ENCODE results near the gene AK2.

Gene AK2

DNA sequence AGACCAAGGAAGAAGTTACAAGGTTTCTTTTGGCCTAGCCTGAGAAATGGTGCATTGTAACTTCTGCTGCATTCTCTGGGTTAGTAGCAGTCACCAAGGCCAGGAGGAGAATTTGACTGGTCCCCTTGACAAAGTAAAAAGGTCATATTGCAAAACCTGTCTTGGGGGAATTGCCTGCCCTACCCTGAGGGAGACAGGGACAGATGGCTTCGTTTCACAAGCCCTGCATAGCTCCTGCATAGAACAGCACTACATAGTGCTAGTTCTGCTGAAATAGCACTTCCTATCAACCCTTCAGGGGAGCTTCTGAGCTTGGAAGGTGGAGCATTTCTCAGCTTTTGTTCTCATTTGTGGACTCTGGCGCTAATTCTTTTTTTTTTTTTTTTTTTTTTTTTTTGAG is 20.4 kb upstream of the AK2 start:
- no peak overlapping the region for H3K4me3 ChIP-seq (ENCODE audit: low read depth, low read length)
- CTCF ChIA-PET = interaction anchor here (0.6 to 3.9 kb wide), 9 partner anchors 10 to 171 kb away, joined by 3 to 47 read pairs (median 3); partner anchors contain the start of genes HPCA and RNF19B
- POLR2A ChIA-PET = interaction anchor here (0.6 to 1.5 kb wide), 4 partner anchors 24 to 161 kb away, joined by 3 to 5 read pairs (median 4); partner anchors contain the start of genes AZIN2 and RNF19B
- no peak for TF ChIP-seq KLF16 (tag by site-specific recombination; IDR thresholded peaks at IDR 0.05)
- no peak for TF ChIP-seq ZNF114 (tag by site-specific recombination; IDR thresholded peaks at IDR 0.05)
- no peak for TF ChIP-seq ZNF341 (tag by site-specific recombination; IDR thresholded peaks at IDR 0.05; ENCODE audit: low read depth)
- TF ChIP-seq ZNF292 (tag by site-specific recombination; IDR thresholded peaks at IDR 0.05; ENCODE audit: borderline replicate concordance, low read depth) = no peak
- no peak for TF ChIP-seq ZNF416 (tag by site-specific recombination; IDR thresholded peaks at IDR 0.05)
- no peak for TF ChIP-seq ZNF560 (tag by site-specific recombination; IDR thresholded peaks at IDR 0.05; ENCODE audit: borderline replicate concordance)
- TF ChIP-seq, protein P1, sequence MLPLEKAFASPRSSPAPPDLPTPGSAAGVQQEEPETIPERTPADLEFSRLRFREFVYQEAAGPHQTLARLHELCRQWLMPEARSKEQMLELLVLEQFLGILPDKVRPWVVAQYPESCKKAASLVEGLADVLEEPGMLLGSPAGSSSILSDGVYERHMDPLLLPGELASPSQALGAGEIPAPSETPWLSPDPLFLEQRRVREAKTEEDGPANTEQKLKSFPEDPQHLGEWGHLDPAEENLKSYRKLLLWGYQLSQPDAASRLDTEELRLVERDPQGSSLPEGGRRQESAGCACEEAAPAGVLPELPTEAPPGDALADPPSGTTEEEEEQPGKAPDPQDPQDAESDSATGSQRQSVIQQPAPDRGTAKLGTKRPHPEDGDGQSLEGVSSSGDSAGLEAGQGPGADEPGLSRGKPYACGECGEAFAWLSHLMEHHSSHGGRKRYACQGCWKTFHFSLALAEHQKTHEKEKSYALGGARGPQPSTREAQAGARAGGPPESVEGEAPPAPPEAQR (tag by site-specific recombination; IDR thresholded peaks at IDR 0.05) = no peak
- TF ChIP-seq, protein P2, sequence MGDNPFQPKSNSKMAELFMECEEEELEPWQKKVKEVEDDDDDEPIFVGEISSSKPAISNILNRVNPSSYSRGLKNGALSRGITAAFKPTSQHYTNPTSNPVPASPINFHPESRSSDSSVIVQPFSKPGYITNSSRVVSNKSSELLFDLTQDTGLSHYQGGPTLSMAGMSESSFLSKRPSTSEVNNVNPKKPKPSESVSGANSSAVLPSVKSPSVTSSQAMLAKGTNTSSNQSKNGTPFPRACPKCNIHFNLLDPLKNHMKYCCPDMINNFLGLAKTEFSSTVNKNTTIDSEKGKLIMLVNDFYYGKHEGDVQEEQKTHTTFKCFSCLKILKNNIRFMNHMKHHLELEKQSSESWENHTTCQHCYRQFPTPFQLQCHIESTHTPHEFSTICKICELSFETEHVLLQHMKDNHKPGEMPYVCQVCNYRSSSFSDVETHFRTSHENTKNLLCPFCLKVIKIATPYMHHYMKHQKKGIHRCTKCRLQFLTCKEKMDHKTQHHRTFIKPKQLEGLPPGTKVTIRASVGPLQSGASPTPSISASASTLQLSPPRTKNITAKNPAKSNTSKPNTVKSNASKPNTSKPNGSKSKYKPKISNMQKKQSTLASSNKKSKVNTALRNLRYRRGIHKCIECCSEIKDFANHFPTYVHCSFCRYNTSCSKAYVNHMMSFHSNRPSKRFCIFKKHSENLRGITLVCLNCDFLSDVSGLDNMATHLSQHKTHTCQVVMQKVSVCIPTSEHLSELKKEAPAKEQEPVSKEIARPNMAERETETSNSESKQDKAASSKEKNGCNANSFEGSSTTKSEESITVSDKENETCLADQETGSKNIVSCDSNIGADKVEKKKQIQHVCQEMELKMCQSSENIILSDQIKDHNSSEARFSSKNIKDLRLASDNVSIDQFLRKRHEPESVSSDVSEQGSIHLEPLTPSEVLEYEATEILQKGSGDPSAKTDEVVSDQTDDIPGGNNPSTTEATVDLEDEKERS (tag by site-specific recombination; IDR thresholded peaks at IDR 0.05) = no peak
- TF ChIP-seq, protein P3, sequence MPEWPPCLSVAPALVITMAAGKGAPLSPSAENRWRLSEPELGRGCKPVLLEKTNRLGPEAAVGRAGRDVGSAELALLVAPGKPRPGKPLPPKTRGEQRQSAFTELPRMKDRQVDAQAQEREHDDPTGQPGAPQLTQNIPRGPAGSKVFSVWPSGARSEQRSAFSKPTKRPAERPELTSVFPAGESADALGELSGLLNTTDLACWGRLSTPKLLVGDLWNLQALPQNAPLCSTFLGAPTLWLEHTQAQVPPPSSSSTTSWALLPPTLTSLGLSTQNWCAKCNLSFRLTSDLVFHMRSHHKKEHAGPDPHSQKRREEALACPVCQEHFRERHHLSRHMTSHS (tag by site-specific recombination; IDR thresholded peaks at IDR 0.05) = no peak
- H3K36me3 ChIP-seq (ENCODE audit: control insufficient read depth in 2 of 2, insufficient read depth in 1 of 2, low read length in 2 of 2) = no peaks in the 10 kb centered on the region
- H3K9me3 ChIP-seq (ENCODE audit: control insufficient read depth, insufficient read depth, low read depth, low read length) = no peaks in the 10 kb centered on the region
- no peaks in the 10 kb centered on the region for H3K4me1 ChIP-seq (ENCODE audit: control insufficient read depth, insufficient read depth, low read length)
- no peak overlapping the region for H3K27ac ChIP-seq (ENCODE audit: extremely low read depth, low read depth, low read length)

DNA sequence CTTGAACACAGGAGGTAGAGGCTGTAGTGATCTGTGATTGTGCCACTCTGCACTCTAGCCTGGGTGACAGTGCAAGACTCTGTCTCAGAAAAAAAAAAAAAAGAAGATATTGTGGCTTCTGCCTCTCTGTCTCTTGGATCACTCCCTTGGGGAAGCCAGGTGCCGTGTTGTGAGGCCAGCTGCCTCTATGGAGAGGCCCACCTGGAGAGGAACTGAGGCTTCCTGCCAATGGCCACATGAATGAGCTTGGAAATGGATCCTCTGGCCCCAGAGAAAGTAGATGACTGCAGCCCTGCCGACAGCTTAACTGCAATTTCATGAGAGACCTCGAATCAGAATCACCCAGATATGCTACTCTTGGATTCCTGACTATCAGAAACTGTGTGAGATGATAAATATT is 19.7 kb upstream of the AK2 start:
- Histone ChIP-seq H3K4me3 (ENCODE audit: low read depth, low read length) (no peak overlapping the region), H3K36me3 (ENCODE audit: control insufficient read depth in 2 of 2, insufficient read depth in 1 of 2, low read length in 2 of 2) (no peaks in the 10 kb centered on the region), H3K27ac (ENCODE audit: extremely low read depth, low read depth, low read length) (no peak overlapping the region), H3K9me3 (ENCODE audit: control insufficient read depth, insufficient read depth, low read depth, low read length) (no peaks in the 10 kb centered on the region), H3K4me1 (ENCODE audit: control insufficient read depth, insufficient read depth, low read length) (no peaks in the 10 kb centered on the region)
- CTCF ChIA-PET = interaction anchor here (0.6 to 3.9 kb wide), 12 partner anchors 10 to 185 kb away, joined by 3 to 47 read pairs (median 4); partner anchors contain the start of genes HPCA and RNF19B
- TF ChIP-seq ZBTB7A (tag by site-specific recombination; IDR thresholded peaks at IDR 0.05; ENCODE audit: low read depth) (no peak), BCL11A (tag by site-specific recombination; IDR thresholded peaks at IDR 0.05; ENCODE audit: low read depth) (no peak), ZNF146 (tag by site-specific recombination; IDR thresholded peaks at IDR 0.05) (no peak), ZNF2 (tag by site-specific recombination; IDR thresholded peaks at IDR 0.05) (no peak), ZNF366 (tag by site-specific recombination; conservative IDR thresholded peaks at IDR 0.05) (no peak), ZFP41 (tag by site-specific recombination; IDR thresholded peaks at IDR 0.05; ENCODE audit: borderline replicate concordance) (no peak), ZNF404 (tag by site-specific recombination; IDR thresholded peaks at IDR 0.05) (no peak), PRDM1 (tag by site-specific recombination; IDR thresholded peaks at IDR 0.05) (no peak), ZNF670 (tag by site-specific recombination; IDR thresholded peaks at IDR 0.05; ENCODE audit: low read depth) (no peak)
- TF ChIP-seq, protein P4, sequence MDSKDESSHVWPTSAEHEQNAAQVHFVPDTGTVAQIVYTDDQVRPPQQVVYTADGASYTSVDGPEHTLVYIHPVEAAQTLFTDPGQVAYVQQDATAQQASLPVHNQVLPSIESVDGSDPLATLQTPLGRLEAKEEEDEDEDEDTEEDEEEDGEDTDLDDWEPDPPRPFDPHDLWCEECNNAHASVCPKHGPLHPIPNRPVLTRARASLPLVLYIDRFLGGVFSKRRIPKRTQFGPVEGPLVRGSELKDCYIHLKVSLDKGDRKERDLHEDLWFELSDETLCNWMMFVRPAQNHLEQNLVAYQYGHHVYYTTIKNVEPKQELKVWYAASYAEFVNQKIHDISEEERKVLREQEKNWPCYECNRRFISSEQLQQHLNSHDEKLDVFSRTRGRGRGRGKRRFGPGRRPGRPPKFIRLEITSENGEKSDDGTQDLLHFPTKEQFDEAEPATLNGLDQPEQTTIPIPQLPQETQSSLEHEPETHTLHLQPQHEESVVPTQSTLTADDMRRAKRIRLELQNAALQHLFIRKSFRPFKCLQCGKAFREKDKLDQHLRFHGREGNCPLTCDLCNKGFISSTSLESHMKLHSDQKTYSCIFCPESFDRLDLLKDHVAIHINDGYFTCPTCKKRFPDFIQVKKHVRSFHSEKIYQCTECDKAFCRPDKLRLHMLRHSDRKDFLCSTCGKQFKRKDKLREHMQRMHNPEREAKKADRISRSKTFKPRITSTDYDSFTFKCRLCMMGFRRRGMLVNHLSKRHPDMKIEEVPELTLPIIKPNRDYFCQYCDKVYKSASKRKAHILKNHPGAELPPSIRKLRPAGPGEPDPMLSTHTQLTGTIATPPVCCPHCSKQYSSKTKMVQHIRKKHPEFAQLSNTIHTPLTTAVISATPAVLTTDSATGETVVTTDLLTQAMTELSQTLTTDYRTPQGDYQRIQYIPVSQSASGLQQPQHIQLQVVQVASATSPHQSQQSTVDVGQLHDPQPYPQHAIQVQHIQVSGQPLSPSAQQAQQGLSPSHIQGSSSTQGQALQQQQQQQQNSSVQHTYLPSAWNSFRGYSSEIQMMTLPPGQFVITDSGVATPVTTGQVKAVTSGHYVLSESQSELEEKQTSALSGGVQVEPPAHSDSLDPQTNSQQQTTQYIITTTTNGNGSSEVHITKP (tag by site-specific recombination; IDR thresholded peaks at IDR 0.05) = no peak
- TF ChIP-seq, protein P5, sequence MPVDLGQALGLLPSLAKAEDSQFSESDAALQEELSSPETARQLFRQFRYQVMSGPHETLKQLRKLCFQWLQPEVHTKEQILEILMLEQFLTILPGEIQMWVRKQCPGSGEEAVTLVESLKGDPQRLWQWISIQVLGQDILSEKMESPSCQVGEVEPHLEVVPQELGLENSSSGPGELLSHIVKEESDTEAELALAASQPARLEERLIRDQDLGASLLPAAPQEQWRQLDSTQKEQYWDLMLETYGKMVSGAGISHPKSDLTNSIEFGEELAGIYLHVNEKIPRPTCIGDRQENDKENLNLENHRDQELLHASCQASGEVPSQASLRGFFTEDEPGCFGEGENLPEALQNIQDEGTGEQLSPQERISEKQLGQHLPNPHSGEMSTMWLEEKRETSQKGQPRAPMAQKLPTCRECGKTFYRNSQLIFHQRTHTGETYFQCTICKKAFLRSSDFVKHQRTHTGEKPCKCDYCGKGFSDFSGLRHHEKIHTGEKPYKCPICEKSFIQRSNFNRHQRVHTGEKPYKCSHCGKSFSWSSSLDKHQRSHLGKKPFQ (tag by site-specific recombination; IDR thresholded peaks at IDR 0.05) = no peak
- TF ChIP-seq, protein P6, sequence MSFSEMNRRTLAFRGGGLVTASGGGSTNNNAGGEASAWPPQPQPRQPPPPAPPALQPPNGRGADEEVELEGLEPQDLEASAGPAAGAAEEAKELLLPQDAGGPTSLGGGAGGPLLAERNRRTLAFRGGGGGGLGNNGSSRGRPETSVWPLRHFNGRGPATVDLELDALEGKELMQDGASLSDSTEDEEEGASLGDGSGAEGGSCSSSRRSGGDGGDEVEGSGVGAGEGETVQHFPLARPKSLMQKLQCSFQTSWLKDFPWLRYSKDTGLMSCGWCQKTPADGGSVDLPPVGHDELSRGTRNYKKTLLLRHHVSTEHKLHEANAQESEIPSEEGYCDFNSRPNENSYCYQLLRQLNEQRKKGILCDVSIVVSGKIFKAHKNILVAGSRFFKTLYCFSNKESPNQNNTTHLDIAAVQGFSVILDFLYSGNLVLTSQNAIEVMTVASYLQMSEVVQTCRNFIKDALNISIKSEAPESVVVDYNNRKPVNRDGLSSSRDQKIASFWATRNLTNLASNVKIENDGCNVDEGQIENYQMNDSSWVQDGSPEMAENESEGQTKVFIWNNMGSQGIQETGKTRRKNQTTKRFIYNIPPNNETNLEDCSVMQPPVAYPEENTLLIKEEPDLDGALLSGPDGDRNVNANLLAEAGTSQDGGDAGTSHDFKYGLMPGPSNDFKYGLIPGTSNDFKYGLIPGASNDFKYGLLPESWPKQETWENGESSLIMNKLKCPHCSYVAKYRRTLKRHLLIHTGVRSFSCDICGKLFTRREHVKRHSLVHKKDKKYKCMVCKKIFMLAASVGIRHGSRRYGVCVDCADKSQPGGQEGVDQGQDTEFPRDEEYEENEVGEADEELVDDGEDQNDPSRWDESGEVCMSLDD (tag by site-specific recombination; IDR thresholded peaks at IDR 0.05) = no peak
- POLR2A ChIA-PET = interaction anchor here (0.9 to 1.5 kb wide), 2 partner anchors 24 to 92 kb away, joined by 4 to 5 read pairs; partner anchors contain the start of genes AZIN2 and RNF19B

Measured in HEK293 (cell line).